Muscle of leg (tissue), 11 donors: Measurements from ENCODE around the gene AFAP1. TPM values are rescaled to one million over a fixed set of nuclear protein-coding genes. Genes with fewer than 3 reads are reported as not detected.

ENCODE experiments used
- DNase-seq: peaks from one replicate; pipeline ENCODE4 v3.0.0; 2013
- H3K27ac ChIP-seq: one replicate; pipeline ENCODE4 v1.5.1; 2013; ENCODE audit warnings: mild to moderate bottlenecking, low read length, control low read depth
- H3K27me3 ChIP-seq: one replicate; pipeline ENCODE4 v1.6.1; 2013; ENCODE audit warnings: low read length; ENCODE audit not compliant: control insufficient read depth, insufficient read depth
- H3K36me3 ChIP-seq: one replicate; pipeline ENCODE4 v1.6.1; 2013; ENCODE audit warnings: low read length; ENCODE audit not compliant: control insufficient read depth, insufficient read depth
- H3K4me1 ChIP-seq: one replicate; pipeline ENCODE4 v1.6.1; 2013; ENCODE audit warnings: low read length; ENCODE audit not compliant: control insufficient read depth, insufficient read depth
- H3K4me3 ChIP-seq: one replicate; pipeline ENCODE4 v1.5.1; 2013; ENCODE audit warnings: low read length, control low read depth
- H3K9me3 ChIP-seq: replicated peaks from 2 replicates; pipeline ENCODE4 v1.6.1; 2013; ENCODE audit warnings: low read depth, low read length; ENCODE audit not compliant: control insufficient read depth
- WGBS: methylation state at CpG from one replicate; pipeline ENCODE4 v1.1.5; 2013; ENCODE audit warnings: missing lambda C conversion rate; ENCODE audit not compliant: insufficient coverage; 5-methylcytosine and 5-hydroxymethylcytosine counted together
- polyA plus RNA-seq, 8 donors: library from polyadenylated mRNA; unstranded; fragments of 120-200 nt; gene quantifications; one replicate each; pipeline versions ENCODE4 v1.2.1 to v1.2.3, GENCODE V29; 2013; ENCODE audit warnings: inconsistent platforms in 1 of 8, low replicate concordance in 1 of 8; ENCODE audit not compliant: insufficient read length in 8 of 8, insufficient read depth in 1 of 8
- total RNA-seq: library from RNA; stranded (reverse); fragments of 120-200 nt; gene quantifications from one replicate; pipeline ENCODE4 v1.2.4, GENCODE V29; 2013

The AFAP1 gene
- total and polyA plus RNA-seq, 9 donors, result 21.9 to 43.0 (median 34.3) TPM

DNA sequence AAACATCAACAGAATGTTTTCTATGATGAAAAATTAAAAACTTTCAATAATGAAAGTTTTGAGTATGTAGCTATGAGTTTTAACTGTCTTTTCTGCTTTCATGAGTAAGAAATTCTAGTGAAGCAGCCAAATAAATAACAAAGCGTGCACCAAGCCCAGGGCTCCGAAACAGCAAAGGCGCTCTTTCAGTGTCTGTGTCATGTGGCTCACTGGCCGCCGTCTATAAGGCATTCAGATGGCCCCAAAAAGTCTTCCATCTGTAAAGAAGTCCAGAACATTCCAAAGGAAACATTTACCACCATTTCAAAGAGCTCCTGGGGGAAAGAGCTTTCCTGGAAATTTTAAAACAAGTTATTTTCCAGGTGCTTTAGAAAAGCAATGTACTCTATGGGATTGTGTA lies 139.9 kb downstream of the AFAP1 start:
- 100% methylated on average over 1 of the region's 5 CpGs for WGBS
- no peak overlapping the region for H3K4me3 ChIP-seq
- H3K4me1 ChIP-seq, result peaks cover 14% of the 10 kb centered on the region
- H3K27ac ChIP-seq, result peak overlapping the region; percentile 50
- peak; percentile 81 for DNase-seq
- no peaks in the 10 kb centered on the region for H3K27me3 ChIP-seq
- H3K9me3 ChIP-seq, result no peaks in the 10 kb centered on the region
- H3K36me3 ChIP-seq, result peaks cover 48% of the 10 kb centered on the region

DNA sequence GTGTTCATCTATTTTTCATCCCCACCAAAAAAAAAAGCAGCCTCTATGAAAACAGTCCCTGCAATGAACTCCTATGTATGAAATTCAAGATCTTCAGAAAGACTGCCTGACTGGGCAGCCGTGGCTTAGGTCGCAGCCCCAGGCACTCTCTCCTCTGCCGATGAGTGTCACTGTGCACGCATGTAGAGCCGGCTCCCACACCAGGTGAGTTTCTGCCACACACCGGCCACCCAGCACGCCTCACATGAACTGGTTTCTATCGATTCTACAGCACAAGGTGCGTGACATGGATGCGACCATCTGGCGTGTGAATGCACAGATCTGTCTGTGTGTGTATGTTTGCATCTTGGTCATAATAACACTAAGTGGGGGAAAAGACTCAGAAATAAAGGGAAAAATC lies 140.4 kb downstream of the AFAP1 start:
- Histone ChIP-seq H3K36me3 (peaks cover 48% of the 10 kb centered on the region), H3K27me3 (no peaks in the 10 kb centered on the region), H3K9me3 (no peaks in the 10 kb centered on the region), H3K4me3 (no peak overlapping the region), H3K27ac (peak overlapping the region; percentile 50), H3K4me1 (peaks cover 10% of the 10 kb centered on the region)
- no peak for DNase-seq
- WGBS, result 91% methylated on average over 11 of the region's 11 CpGs

DNA sequence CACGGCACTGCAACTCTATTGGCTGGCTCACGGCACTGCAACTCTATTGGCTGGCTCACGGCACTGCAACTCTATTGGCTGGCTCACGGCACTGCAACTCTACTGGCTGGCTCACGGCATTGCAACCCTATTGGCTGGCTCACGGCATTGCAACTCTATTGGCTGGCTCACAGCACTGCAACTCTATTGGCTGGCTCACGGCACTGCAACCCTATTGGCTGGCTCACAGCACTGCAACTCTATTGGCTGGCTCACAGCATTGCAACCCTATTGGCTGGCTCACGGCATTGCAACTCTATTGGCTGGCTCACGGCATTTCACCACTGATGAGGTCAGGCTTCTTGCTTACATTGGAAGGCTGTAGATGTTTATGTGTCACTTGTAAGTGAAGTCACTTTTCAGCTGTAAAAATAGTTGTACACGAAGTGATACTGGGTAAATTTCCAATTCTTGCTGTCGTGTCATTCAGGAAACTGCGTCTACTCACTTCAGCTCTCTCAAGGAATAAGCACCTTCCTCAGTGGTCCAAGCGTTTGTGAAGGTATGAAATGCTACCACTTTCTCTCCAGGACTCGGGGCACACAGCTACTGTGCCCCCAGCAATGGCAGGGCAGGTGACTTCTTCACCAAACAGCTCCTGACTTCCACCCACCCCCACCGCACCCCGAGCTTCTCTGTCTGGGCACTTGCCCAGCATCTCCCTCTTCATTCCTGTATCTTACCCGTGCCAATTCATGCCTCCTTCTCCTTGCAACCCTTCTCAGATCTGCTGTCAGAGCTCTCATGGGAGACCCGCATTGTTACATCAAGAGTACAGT lies 141.3 kb downstream of the AFAP1 start:
- WGBS, result 88% methylated on average over 14 of the region's 18 CpGs
- H3K27me3 ChIP-seq, result no peaks in the 10 kb centered on the region
- H3K36me3 ChIP-seq, result peaks cover 54% of the 10 kb centered on the region
- no peak overlapping the region for H3K4me3 ChIP-seq
- H3K9me3 ChIP-seq, result no peaks in the 10 kb centered on the region
- no peak overlapping the region for H3K27ac ChIP-seq
- peaks cover 5% of the 10 kb centered on the region for H3K4me1 ChIP-seq
- no peak for DNase-seq

DNA sequence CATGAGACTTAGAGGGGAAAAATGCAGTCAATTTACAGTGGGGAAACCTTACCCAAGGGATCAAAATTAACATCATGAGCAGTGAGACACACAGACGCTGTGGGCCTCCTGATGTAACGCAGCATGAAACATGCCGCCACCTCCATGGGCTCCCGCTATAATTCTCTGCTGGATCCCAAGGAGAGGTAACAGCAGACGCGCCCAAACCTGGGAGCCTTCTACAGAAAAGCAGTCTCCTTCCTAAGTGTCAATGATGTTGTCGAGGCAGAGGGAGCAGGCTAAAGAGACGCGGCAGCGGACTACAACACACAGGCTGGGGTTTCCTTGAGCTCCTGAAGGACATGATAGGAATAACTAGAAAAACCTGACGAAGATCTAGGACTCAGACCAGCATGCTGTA lies 142.3 kb downstream of the AFAP1 start:
- no peak for DNase-seq
- Histone ChIP-seq H3K27ac (no peak overlapping the region), H3K36me3 (peaks cover 61% of the 10 kb centered on the region)

DNA sequence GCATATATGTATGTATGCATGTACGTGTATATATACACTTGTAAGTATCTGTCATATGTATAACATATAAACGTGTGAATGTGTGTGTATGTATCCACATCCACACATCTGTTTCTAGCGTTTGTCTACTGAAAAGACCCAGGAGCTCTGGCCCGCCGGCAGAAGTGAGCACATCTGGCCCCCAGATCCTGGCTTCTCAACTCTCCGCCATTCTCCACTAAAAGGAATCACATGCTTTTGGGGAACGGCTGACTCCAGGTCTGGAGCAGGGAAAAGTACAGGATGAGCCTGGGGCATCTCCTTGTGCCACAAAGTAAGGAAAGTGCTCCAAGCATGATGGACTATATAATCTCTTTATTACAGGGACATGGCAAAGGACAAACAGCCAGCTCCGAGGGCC lies 143.7 kb downstream of the AFAP1 start:
- DNase-seq, result no peak
- 61% methylated on average over 4 of the region's 8 CpGs for WGBS
- H3K36me3 ChIP-seq, result peaks cover 69% of the 10 kb centered on the region
- no peak overlapping the region for H3K4me3 ChIP-seq
- no peak overlapping the region for H3K27ac ChIP-seq
- peaks cover 7% of the 10 kb centered on the region for H3K4me1 ChIP-seq
- H3K9me3 ChIP-seq, result no peaks in the 10 kb centered on the region
- H3K27me3 ChIP-seq, result no peaks in the 10 kb centered on the region

More for the DNA sequence above, 142.3 kb downstream of the AFAP1 start:
- Histone ChIP-seq H3K9me3 (no peaks in the 10 kb centered on the region), H3K27me3 (no peaks in the 10 kb centered on the region), H3K4me3 (no peak overlapping the region), H3K4me1 (peaks cover 5% of the 10 kb centered on the region)
- 97% methylated on average over 11 of the region's 11 CpGs for WGBS

DNA sequence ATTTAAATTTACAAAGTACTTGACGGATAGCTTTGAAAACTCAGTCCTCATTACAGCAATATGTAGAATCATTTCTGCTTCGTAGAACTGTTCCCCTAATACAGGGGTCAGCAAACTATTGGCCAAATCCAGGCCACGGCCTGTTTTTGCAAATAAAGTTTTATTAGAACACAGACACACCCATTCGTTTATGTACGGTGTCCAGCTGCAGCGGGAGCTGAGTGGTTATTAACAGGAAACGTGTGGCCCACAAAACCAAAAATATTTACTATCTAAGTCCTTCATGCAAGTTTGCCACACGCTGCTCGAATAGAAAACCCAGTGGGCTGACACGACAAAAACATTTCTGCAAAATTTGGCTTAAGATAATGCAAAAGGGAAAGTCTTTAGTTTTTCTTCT lies 146.5 kb downstream of the AFAP1 start:
- WGBS, result 72% methylated on average over 3 of the region's 10 CpGs
- H3K27ac ChIP-seq, result no peak overlapping the region
- H3K9me3 ChIP-seq, result no peaks in the 10 kb centered on the region
- H3K4me3 ChIP-seq, result no peak overlapping the region
- no peaks in the 10 kb centered on the region for H3K27me3 ChIP-seq
- DNase-seq, result no peak
- H3K4me1 ChIP-seq, result peaks cover 5% of the 10 kb centered on the region
- peaks cover 54% of the 10 kb centered on the region for H3K36me3 ChIP-seq

DNA sequence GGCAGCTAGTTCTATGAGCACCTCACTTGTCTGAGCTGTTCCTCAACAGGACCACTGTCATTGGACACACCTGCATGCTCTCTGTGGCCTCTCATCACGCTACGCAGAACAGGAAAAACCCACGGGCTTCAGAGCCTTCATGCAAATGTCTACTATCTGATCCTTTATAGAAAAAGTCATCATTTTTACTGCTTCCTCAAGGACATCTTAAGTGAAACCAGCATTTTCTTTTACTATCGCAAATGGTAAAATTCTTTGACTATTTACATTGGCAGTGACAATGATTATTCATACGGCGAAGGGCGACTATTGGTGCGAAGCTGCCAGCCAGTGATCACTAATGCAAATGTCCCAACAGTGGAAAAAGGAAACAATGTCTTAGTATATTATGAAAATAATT lies 147.0 kb downstream of the AFAP1 start:
- 79% methylated on average over 2 of the region's 8 CpGs for WGBS
- no peaks in the 10 kb centered on the region for H3K9me3 ChIP-seq
- no peak for DNase-seq
- peaks cover 53% of the 10 kb centered on the region for H3K36me3 ChIP-seq
- H3K27me3 ChIP-seq, result no peaks in the 10 kb centered on the region
- peaks cover 5% of the 10 kb centered on the region for H3K4me1 ChIP-seq
- no peak overlapping the region for H3K27ac ChIP-seq
- no peak overlapping the region for H3K4me3 ChIP-seq

DNA sequence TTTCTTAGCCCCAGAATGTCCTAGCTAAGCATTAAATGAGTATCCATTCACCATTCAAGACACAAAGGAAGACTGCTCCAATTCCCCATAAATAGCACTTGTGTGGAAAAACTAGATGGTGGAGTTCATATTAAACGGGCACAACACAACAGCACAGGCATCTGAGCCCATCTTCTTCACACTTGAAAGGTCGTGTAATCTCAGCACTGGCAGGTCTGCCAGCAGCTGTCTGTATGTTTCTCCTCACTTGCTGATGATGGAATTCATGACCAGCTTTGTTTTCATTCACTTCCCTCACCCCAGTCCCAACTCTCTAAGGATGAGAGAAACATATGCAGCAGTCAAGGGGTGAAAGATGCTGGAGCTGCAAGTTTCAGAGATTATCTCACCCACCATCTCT lies 148.7 kb downstream of the AFAP1 start:
- H3K4me1 ChIP-seq, result peaks cover 5% of the 10 kb centered on the region
- H3K9me3 ChIP-seq, result no peaks in the 10 kb centered on the region
- no peak overlapping the region for H3K4me3 ChIP-seq
- H3K27me3 ChIP-seq, result no peaks in the 10 kb centered on the region
- peaks cover 60% of the 10 kb centered on the region for H3K36me3 ChIP-seq
- H3K27ac ChIP-seq, result no peak overlapping the region
- no CpG with 5 or more reads among the region's 2 CpGs for WGBS
- DNase-seq, result peak; percentile 49

DNA sequence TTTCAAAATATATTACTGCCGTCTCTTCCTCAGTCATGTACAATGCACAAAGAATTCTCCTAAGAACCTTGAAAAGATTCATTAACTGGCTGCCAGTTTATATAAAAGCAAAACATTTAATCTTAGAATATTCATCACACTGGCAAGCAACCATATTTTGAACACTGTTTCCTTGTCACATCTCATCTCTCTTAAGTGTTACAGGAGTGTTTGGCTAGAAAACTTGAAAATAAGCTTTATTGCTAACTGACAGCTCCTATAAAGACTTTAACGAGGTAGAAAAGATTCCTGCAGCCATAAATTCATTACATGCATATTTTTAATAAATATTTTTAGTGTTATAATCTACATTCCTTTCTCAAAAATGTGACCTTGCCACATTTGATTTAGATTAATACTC lies 149.6 kb downstream of the AFAP1 start:
- Histone ChIP-seq H3K36me3 (peaks cover 68% of the 10 kb centered on the region), H3K27ac (no peak overlapping the region)

DNA sequence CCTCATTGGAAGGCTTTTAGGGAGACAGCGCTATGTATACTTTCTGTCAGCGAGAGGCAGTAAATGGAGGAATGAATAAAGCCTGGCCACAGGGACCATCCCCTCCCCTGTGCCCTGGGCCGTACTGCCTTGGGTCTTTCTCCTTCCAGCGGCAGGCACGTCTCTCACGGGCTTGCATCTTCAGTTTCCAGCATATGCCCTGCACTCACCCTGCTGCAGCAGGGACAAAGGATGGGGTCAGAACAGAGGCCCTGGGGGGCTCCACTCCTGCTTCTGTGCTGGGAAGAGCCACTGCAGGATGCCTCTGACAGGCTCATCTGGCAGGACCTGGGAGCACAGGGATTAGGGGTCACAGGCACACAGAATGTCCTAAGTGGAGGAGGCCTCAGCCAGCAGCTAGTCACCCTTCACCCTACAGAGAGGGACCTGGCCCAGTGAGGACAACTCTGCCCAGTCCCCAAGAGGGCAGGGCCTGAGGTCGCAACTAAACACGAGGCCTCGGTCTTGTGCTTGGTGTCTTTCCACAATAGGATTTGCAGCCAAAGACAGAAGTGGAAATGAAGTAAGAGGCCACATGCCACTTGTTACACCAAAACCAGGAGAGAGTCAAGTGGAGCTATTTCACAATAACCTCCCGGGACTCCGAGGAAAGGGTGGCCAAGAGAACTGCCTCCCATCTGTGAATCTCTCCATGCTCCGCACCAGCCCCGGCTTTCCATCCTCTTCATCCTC lies 150.8 kb downstream of the AFAP1 start:
- Histone ChIP-seq H3K27ac (no peak overlapping the region), H3K27me3 (no peaks in the 10 kb centered on the region), H3K4me1 (peaks cover 5% of the 10 kb centered on the region), H3K4me3 (no peak overlapping the region), H3K36me3 (peaks cover 77% of the 10 kb centered on the region), H3K9me3 (no peaks in the 10 kb centered on the region)
- WGBS, result 76% methylated on average over 12 of the region's 13 CpGs
- DNase-seq, result no peak

More for the DNA sequence above, 149.6 kb downstream of the AFAP1 start:
- WGBS, result 60% methylated on average over 1 of the region's 2 CpGs
- Histone ChIP-seq H3K4me1 (peaks cover 5% of the 10 kb centered on the region), H3K27me3 (no peaks in the 10 kb centered on the region), H3K4me3 (no peak overlapping the region), H3K9me3 (no peaks in the 10 kb centered on the region)
- DNase-seq, result no peak
